ENCODE results near the gene HGFAC.

HGFAC gene

DNA sequence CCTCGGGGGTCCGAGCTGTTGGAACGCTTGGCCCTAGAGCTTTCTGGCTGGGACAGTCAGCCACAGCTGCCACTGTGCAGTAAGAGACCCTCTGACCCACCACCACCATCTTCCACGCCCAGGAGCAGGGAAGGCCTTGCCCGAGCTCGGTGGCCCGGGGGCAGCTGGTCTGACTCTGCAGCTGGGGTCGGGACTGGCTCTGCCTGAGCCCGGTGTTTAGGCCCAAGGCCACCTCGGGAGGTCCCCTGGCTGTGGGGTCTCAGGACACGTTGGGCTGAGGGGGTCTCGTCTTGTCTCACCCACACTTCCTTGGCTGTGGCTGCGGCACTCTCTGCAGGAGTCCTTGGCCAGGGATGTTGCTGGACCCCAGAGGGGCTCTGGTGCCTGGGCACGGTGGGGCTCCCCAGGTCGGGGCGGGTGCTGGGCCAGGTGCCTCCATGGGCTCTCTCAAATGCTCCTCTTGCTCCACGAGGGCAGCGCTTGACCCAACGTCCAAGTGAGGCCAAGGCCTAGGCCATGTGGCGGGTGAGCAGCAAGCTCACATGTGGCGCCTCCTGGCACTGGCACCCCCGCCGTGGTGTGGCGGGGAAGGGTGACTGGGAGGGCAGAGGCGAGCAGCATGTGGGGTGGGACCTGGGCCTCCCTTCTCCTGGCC, 44.2 kb downstream of the HGFAC start:
- no peak for DNase-seq (ENCODE audit: low read depth in 2 of 2)

DNA sequence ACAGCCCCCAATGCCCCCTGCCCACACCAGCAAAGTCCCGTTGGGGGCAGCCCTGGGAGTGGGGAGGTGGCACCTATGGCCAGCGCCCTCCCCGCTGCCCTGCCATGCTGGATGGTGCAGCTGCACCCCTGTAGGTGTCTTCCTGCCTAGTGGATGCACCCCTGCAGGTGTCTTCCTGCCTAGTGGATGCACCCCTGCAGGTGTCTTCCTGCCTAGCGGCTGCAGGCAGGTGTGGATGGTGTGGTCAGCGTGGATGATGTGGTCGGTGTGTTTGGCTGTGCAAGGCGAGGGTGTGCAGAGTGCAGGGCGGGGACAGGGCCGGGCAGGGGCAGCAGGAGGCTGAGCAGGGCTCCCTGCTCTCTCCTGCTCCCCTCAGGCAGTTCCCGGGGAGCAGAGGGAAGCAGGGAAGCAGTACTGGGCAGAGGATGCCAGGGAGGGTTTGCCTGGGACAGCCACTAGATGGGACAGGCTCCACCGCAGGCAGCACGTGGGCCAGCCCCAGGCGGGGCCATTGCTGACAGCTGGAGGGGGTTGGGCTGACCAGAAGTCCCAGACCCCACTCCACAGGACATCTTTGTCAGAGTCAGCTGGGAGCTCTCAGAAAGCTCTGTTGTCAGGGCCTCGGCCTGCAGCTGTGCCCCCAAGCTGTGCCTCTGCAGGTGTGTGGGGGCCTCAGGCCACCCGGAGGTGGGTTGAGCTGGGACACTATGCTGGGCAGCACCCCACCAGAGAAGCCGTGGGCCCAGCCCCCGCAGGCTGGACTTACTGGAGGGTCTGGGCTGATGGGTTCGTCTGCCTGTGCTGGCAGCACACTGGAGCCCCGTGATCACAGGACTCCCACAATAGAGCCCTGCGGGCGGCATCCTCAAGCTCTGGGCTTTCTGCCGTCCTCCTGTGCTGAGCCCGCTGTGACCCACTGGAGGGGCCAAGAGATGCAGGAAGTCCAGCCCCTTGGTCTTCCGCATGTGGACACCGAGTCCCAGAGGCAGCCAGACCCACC, 45.1 kb downstream of the HGFAC start:
- DNase-seq (ENCODE audit: low read depth in 2 of 2), result no peak

DNA sequence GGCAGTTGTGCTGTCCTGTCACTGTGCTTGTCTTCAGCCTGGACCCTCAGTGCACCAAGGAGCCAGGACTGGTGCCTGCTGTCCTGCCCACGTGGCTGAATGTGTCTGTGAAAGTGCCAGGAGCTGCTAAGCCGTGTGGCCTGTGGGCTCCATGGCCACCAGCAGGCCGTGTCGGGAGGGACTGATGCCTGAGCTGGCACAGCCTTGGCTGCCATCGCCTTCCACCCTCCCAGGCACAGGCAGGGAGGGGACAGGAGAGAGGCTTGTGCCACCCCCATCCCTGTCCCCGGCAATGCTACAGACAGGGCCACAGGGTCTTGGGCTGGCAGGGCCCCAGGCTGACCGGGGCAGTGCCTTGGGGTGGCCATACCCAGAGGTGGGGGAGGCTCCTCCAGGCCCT, 46.1 kb downstream of the HGFAC start:
- DNase-seq (ENCODE audit: low read depth in 2 of 2), result no peak

DNA sequence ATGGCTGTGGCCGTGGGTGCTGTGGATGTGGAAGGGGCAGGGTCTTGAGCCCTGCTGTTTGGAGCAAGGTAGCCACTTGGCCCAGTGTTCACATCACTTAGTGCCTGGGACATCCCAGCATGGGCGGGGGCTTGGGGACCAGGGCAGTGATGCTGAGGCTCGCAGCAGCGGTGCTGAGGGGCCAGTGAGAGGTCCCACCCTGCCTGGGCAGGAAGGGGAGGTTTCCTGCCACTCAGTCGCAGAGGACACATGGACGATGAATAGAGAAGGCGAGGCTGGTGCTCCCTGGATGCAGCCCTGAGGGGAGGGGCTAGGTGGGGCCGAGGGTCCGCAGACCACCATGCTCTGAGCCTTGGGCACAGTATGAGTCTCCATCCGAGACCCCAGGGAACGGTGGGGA, 47.1 kb downstream of the HGFAC start:
- no peak for DNase-seq (ENCODE audit: low read depth in 2 of 2)

DNA sequence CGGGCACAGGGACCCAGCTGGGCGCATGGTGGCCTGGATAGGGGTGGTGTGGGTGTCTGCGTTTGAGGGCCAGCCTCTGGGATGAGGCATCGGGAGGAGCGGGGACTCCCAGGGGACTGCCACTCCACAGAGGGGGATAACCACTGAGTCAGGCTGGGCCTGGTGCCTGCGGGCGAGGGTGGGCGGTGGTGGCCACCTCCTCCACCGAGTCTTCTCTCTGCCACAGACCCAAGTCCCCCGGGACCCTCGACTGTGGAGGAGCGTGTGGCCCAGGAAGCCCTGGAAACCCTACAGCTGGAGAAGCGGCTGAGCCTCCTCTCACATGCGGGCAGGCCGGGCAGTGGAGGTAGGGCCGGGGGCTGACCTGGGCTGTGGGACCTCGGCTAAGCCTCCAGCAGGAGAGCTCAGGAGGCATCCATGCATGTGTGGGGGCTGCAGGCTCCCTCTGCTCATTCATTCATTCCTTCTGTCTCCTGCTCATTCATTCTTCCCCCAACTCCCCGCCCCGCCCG, 47.7 kb downstream of the HGFAC start:
- DNase-seq (ENCODE audit: low read depth in 2 of 2), result no peak

DNA sequence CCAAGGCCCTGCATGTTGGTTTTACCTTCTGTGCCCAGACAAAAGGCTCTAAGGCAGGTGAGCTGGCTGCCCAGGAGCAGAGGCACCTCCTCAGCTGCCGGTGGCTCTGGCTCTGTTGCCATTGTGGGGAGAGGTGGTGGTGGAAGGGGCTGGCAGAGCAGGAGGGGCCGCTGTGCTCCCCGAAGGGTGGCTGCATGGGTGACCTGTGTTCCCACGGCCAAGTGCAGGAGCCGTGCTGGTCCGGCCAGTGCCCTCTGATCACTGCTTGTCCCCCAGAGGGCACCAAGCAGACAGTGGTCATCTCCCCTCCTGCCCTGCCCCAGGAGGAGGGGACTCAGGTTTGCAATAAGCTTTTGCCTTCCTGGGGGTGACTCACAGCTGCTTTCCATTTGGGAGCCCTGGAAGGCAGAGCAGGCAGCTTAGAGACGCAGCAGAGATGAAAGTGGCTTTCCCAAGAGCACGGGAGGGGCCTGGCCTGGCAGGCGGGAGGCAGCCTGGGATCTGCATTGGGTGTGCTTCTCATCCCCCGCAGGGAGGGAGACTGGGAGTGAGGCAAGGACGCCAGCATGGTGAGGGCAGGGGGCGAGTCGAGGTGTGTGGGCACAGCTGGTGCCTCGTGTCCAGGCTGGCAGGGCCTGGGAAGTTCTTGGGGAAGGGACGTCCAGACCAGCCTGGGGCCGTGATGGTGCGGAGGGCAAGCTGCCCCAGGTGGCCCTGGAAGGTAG, 50.1 kb downstream of the HGFAC start:
- DNase-seq (ENCODE audit: low read depth in 2 of 2), result peak; percentile 5 to 6

DNA sequence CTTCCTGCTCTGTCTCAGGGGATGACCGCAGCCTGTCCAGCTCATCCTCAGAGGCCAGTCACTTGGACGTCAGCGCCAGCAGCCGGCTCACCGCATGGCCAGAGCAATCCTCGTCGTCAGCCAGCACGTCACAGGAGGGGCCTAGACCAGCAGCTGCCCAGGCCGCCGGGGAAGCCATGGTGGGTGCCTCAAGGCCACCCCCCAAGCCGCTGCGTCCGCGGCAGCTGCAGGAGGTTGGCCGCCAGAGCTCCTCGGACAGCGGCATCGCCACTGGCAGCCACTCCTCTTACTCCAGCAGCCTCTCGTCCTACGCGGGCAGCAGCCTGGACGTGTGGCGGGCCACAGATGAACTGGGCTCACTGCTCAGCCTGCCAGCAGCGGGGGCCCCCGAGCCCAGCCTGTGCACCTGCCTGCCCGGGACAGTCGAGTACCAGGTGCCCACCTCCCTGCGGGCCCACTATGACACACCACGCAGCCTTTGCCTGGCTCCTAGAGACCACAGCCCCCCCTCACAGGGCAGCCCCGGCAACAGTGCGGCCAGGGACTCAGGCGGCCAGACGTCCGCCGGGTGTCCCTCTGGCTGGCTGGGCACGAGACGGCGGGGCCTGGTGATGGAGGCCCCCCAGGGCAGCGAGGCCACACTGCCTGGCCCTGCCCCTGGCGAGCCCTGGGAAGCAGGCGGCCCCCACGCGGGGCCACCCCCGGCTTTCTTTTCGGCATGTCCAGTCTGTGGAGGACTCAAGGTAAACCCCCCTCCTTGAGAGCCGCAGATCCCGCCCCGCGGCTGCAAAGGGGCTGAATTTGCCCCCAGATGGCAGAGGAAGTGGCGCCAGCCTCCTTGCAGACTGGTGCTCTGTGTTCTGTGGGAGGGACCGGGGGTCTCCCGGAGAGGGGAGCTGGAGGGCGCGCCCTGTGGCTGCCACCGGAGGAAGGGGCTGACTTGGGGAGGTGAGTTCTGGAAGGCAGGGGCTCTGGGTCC, 51.3 kb downstream of the HGFAC start:
- no peak for DNase-seq (ENCODE audit: low read depth in 2 of 2)

DNA sequence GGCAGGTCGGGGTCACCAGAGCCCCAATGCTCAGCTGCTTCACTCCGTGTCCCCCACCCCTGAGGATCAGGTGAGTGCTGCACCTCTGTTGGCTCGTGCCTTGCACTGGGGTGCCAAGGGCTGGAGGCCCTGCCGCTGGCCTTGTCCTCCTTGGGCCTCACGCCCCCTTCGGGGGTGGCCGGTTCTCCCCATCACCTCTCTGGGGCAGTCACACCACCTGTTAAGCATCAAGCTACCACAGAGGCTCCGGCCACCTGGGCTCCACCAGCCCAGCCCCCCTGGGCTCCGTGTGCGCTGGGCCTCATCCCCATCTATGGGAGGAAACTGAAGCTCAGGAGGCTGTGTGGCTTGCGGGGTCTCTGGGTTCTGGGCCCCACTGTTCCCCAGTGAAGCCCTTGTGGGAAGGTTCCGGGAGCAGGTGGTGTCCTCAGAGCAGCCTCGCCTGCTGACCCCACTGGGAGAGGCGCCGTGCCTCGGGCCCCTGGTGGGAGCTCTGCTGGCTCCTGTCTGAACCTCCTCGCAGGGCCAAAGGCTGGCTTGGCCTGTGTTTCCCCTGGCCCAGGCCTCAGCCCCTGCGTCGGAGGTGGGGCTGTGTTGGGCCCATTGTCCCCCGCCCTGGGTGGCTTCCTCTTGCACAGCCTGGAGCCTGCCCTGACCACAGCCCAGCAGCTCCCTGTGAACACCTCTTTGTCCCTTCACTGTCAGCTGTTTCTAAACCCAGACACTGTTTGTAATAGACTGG, 52.1 kb downstream of the HGFAC start:
- DNase-seq (ENCODE audit: low read depth in 2 of 2), result no peak

DNA sequence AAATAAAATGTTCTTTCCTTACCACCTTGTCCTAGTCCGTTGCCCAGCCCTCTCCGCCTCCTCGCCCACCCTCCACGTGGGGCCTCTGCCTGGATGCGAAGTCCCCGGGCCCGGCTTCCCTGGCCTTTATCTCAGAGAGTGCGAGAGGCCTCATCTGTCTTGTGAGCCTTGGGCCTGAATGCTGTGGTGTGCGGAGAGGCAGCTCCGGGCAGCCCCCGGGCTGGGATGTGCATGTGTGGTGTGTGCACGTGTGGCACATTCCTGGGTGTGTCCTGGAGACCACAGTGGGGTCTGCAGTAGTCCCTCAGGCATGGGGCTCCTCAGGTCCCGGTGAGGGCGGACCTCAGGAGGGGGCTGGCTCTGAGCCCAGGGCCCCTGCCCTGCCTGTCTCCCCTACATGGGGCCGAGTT, 52.7 kb downstream of the HGFAC start:
- no peak for DNase-seq (ENCODE audit: low read depth in 2 of 2)

DNA sequence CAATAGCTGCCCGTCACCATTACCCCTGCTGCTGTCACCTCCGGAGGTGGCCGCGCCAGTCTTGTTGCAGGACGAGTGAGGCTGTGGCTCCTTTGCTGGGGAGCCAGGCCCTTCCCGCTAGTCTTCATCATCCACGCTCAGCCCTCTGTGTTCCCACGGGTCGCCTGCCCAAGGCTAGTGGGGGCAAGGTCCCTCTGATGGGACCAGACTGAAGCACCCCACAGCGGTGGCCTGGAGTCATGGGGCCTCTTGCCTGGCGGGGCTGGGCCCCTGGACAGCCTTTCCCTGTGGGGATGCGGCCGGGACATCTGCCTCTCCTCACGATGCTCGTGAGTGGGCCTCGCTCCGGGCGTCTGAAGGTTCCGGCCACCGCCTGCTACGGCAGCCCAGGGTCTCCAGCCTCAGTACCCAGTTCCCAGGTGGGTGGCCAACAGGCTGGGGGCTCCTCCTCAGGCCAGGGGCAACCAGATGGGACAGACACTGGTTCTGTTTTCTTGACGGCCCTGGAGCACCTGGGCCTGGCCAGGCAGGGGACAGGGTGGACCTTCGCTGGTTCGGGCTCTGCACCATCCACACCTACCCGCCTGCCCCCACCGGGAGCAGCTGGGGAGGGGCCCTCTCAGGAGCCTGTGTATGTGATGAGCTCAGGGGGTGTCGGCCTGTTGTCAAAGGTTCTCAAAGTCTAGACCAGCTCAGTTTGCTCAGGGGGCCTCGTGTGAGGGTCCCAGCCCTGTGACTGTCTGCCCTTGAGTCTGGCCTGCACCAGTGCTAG, 53.6 kb downstream of the HGFAC start:
- no peak for DNase-seq (ENCODE audit: low read depth in 2 of 2)

DNA sequence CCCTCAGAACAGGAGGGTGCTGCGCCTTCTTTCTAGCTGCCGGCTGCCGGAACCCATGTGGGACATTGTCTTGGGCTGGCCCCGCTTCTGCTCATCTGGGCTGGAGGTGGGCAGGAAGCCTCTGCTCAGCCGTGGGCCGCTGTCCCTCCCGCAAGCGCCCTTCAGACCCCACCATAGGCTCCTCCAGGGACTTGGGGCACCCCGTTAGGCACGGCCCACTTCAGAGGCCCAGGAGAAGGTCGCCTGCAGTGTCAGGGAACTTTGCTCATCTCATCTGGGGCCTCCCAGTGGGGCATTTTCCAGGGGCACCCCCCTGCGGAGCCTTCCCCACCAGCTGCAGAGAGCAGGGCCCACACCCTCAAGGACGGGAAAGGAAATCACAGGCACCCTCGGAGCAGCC, 54.3 kb downstream of the HGFAC start:
- no peak for DNase-seq (ENCODE audit: low read depth in 2 of 2)

DNA sequence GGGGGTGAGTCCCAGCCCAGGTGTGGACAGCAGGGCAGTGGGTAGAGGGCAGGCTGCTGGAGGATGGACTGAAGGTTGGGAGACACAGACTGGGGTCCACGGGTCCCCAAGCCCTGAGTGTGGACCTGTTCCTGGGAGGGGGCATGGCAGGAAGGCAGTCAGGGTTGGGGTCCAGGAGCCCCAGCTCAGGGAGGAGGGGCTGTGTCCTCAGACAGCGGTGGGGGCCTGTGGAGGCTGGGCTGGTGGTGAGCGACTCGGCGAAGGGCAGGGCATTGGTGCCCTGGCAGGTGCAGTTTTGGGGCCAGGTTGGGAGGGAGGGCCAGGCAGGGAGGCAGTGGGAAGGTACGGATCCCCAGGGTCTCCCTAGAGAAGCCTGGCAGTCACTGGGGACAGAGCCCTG, 55.3 kb downstream of the HGFAC start:
- DNase-seq (ENCODE audit: low read depth in 2 of 2), result no peak

DNA sequence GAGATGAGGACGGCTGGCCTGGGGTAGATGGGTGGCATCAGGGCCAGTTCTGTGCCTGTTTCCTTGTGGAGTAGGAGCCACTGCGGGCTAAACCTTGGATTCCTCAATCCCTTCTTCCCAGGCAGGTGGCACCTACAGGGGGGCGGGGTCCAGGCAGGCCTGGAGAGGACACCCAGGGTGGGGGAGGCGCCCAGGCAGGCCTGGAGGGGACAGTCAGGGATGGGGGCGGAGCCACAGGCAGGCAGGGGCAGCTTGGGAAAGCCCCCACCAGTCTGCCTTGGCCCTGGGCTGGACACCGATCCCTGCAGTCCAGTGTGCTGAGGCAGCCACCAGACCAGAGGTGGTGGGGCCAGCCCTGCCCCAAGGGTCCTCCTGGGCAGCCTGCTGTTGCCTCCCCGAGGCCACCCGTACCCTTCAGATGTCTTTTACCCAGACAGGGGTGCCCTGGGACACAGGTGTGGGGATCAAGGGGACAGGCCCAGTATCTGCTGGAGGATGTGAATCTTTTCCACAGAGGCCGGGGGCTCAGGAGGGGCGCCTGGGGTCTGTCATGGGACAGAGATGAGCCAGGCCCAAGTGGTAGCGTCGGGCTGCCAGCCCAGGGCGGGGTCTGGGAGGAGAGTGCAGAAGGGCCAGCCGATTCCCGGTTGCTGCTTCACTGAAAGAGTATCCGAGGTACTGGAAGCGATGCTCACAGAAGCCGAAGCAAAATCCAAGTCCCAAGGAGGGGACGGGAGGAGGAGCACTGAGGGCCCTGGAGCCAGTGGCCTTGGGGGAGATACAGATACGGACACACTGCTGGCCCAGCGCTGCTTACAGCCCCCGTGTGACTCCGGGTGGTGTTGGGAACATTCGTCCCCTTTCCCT, 56.0 kb downstream of the HGFAC start:
- DNase-seq (ENCODE audit: low read depth in 2 of 2), result no peak

DNA sequence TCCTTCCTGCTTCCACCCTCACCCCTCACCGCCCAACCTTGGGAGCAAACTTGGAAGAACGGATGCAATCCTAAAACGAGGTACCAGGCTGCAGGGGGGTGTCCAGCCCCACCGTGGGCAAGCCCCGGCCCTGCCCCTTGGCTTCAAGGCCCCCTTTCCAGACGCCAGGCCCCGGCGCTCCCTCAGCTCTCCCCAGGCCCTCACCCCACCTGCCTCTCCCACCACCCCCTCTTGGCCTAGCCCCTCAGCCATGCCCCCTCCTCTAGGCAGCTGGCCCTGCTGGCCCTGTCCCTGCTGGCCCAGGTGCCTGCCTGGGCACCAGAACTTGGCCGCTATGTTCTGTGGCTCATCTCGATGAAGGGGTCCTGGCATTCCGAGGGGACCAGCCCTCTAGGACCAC, 56.6 kb downstream of the HGFAC start:
- DNase-seq (ENCODE audit: low read depth in 2 of 2), result no peak
